NB4 (cell line): ENCODE results near the gene UBE2C.
A peak's percentile ranks its signal among the peaks of the same experiment; 100 is the strongest.

Experiments used
- DNase-seq: peaks from one replicate; pipeline ENCODE4 v3.0.0; 2010; ENCODE audit warnings: low read depth
- H3K4me3 ChIP-seq: one replicate; pipeline ENCODE4 v1.5.1; 2011; ENCODE audit warnings: mild to moderate bottlenecking, low read depth, low read length, moderate library complexity
- CTCF ChIP-seq: IDR thresholded peaks from one replicate; pipeline ENCODE4 v1.5.1; 2012; ENCODE audit warnings: low read depth, low read length
- MAX ChIP-seq: IDR thresholded peaks from 2 replicates; pipeline ENCODE4 v1.6.1; 2011; ENCODE audit warnings: low read depth, low read length
- MYC ChIP-seq: IDR thresholded peaks from 2 replicates; pipeline ENCODE4 v1.6.1; 2011; ENCODE audit warnings: low read depth, low read length
- POLR2A ChIP-seq: IDR thresholded peaks from 2 replicates; pipeline ENCODE4 v1.6.1; 2011; ENCODE audit warnings: mild to moderate bottlenecking; ENCODE audit not compliant: insufficient read length; ENCODE audit errors: extremely low read depth

Gene UBE2C

GRCh38 chr20:45832619-45833018 is 20.2 kb downstream of the UBE2C start:
- DNase-seq = no peak
- no peak overlapping the region for H3K4me3 ChIP-seq
- TF ChIP-seq MYC (no peak), POLR2A (no peak), CTCF (no peak), MAX (no peak)

- peak; percentile 75 for DNase-seq
- TF ChIP-seq POLR2A = no peak
- TF ChIP-seq MYC = no peak
- TF ChIP-seq MAX = peak; percentile 8; the same call in 1 of the 2 replicates
- H3K4me3 ChIP-seq = peak within 1 kb of the TSS; percentile 47
Measured at GRCh38 chr20:45833030-45833882, 20.8 kb downstream of the UBE2C start, which contains the start of gene SNX21. TSS of gene SNX21 (plus strand) at chr20:45833799. CDS start at chr20:45833920, 121 bp downstream.

GRCh38 chr20:45833883-45834796 is 21.7 kb downstream of the UBE2C start:
- peak; percentile 30 for DNase-seq
- H3K4me3 ChIP-seq = peak overlapping the region; percentile 47
- TF ChIP-seq MYC = no peak
- TF ChIP-seq POLR2A = no peak
- no peak for TF ChIP-seq MAX
- TF ChIP-seq CTCF = no peak

GRCh38 chr20:45834797-45835161 is 22.3 kb downstream of the UBE2C start:
- TF ChIP-seq MYC (no peak), CTCF (no peak), POLR2A (no peak), MAX (no peak)
- no peak for DNase-seq
- no peak overlapping the region for H3K4me3 ChIP-seq

GRCh38 chr20:45835329-45835765 is 22.9 kb downstream of the UBE2C start:
- peak; percentile 44 for DNase-seq
- TF ChIP-seq POLR2A (no peak), MAX (no peak), MYC (no peak), CTCF (no peak)
- no peak overlapping the region for H3K4me3 ChIP-seq
